GM18508 (cell line): ENCODE measurements around the gene ARID1B.

Experiments
- ATAC-seq: cut with Tn5 transposase; IDR thresholded peaks from one replicate; pipeline ENCODE4 v1.9.1; 2021; ENCODE audit warnings: moderate number of reproducible peaks; ENCODE audit not compliant: insufficient read depth, unreplicated experiment

The ARID1B gene

DNA sequence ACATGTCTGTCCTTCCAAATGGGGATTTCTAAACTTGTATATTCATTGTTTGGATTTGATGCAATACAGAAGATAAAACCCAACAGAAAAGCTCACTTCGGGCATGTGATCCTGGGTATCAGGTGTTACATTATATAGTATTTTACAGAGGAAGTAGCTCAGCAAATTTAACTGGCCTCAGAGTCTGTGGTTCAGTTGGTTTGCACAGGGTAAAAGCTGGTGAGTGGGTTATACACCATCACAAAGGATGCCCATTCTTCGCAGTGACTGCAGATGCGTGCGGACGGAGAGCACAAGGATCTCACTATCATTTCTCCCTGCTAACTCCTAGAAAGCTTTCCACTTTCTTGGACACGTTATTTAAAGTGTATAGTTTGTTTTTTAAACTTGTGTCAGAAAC is 309.5 kb downstream of the ARID1B start:
- ATAC-seq, result no peak

DNA sequence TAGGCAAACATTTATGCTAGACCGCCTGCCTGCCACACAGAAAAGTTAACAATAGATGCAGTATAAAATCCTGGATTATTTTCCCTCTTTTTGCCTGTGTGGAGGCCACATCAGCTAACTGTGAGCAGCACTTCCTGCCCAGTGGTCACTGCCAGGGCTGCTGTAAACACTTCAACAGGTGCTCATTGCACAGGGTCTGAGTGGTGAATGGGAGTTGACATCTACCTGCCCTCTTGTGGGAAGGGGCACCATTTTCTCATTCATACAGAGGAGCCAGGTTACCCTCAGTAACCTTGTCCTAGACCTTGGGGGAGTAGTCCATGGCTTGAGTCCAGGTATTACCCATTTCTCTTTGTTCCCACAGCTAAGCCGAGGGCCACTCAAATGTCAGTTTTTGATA is 310.8 kb downstream of the ARID1B start:
- ATAC-seq, result no peak

DNA sequence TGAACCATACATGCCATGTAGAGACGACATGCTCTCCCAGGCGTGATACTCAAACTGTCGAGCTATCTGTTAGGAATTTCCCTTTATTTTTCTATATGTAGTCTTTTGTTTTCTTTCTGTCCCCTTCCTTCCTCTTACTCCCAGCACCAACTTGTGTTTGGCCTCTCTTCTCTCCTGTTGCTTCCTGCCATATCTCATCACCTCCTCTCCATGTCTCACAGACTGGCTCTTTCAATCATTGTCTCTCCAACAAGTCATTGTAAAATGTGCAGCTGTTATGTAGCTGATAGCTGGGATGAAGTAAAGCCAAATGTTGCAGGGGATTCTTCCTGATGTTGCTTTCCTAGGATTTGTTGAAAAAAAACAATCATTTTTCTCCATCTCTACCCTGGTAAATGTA is 311.7 kb downstream of the ARID1B start:
- ATAC-seq, result no peak

DNA sequence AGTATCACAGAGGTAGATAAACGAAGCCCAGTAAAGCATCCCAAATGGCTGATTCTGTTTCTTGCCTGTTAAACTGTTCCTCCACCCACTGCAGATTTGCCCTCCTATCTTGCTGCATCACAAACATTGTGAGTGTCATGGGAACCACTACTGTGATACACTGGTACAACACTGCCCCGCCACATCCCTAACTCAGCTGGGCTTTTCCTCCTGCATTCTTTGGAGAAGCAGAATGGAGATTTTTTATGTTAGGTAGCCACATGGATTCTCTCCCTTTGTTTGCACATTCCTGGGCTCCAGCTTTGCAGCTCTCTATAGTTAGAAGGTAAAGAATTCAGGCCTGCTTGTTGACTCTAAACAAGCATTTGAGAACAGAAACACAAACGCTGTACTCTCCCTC is 312.1 kb downstream of the ARID1B start:
- no peak for ATAC-seq

DNA sequence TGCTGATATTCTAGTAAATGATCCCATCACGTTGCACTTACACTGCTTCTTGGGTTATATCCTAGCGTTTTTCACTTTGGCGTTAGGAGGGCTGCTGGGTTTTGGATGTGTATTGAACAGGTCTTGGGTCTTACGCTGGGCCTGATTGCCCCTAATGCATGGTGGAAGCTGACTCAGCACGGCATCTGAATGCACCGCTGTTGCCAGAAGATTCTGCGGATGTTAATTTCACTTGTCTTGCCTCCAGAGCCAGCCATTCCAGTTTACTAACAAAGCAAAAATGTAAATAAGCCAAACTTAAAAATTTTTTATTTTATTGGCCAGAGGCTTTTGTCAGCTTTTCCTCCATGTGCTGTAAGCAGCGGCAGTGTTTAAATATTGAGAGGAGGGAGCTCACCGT is 312.7 kb downstream of the ARID1B start:
- ATAC-seq, result no peak

DNA sequence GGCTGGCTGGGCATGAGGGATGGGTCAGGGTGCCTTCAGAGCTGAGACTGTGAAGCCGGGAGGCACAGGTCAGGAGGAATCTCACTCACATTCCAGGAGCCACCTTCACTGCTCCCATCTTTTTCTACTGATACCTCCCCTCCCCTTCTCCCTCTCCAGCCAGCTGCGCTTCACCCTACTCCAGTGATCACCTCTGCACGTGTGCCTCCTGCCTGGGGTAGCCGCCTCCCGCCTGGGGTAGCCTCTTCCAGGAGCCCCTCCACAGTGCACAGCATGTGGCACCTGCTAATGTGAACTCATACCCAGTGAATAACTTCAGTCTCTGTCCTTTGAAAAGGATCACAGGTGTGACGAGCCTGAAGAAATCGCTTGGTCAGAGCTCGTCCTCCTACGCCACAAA is 313.6 kb downstream of the ARID1B start:
- no peak for ATAC-seq

DNA sequence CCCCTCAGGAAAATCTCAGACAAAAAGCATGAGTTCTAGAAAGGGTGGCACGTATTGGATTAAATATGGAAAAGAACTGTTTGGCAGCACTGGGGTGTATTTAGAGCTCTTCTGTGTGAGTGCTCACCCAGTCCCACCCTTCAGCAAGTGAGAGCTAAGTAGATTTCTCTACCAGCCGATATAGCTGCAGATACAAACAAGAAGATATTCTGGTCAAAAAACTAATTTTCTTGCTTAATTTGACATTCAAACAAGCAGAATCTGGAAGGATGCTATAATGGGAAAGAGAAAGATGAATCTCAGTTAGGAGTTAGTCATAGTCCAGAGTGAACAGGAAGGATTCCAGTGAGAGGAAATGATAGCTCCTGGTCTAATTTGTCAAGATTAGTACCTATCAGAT is 314.1 kb downstream of the ARID1B start:
- ATAC-seq, result no peak

DNA sequence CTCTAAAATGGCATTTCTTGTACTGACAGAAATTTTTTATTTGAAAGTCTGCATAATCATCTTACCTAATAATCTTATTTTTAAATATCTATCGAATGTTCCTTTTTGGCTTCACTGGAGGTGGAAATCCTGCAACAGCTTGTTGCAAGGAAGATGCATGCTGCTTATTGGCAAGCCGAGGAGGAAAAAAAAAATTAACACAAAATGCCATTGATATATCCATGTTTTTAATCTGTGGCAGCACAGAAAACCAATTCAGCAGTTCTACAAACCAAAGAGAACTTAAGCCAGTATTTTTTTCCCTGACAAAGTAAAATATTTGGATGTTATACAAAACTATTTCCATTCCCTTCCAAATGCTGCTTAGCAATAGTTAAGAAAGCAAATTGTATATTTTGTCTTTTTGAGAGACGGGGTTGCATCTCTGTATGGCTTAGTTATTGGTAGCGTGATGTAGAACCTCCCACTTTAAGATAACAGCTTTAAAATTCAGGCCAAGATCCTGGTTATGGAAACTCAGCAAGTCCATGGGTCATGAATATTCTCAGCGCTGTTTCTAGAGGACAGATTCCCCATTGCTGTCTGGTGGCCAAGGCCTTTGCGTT is 314.8 kb downstream of the ARID1B start:
- no peak for ATAC-seq

DNA sequence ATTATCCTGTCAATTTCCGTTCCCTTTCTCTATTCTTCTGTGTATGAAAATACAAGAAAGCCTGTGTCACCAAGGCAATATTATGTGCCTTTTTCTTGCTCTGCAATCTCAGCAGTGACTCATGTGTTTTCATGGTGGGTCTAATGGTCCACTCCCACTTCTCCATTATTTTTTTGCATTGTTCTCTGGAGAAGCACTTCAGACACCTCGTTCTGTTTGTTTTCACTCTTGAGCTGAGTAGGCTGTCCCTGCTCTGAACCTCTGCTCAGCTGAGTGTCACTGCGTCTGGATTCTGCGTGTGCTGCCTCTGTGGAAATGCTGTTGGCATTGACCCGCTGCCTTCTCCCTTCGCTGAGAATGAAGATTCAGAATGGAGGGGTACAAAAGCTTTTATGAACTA is 315.6 kb downstream of the ARID1B start:
- ATAC-seq, result no peak

DNA sequence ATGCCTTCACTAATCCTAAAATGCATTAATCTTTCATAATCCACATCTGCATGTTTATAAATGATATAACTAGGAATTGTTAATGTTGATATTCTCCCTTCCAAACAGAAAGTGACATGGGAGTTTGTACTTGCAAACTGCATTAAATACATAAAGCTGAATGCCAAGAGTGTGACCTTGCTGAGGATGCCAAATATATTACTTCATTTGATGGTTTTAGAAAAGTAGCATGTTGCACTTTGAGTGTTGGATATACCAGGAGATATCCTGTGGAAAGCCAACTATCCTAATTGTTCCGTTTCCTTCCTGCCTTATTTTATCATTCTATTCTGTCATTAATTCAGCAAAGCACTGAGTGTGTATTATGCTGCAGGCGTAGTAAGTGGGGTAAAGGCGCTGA is 316.4 kb downstream of the ARID1B start:
- no peak for ATAC-seq

DNA sequence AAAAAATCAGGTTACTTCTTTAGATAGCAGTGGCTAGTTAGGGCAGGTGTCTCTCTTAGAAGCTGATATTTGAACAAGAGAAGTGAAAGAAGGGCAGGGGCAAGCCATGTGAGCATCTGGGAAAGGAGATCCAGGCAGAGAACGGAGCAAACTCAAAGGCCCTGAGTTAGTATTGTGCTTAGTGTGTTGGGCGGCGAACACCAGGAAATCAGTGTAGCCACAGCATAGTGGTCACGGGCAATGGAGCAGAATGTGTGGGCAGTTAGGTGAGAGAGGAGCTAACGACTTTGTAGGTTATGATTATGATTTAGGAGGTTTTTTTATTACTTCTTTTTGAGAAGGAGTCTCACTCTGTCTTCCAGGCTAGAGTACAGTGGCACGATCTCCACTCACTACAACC is 316.9 kb downstream of the ARID1B start:
- ATAC-seq, result no peak

DNA sequence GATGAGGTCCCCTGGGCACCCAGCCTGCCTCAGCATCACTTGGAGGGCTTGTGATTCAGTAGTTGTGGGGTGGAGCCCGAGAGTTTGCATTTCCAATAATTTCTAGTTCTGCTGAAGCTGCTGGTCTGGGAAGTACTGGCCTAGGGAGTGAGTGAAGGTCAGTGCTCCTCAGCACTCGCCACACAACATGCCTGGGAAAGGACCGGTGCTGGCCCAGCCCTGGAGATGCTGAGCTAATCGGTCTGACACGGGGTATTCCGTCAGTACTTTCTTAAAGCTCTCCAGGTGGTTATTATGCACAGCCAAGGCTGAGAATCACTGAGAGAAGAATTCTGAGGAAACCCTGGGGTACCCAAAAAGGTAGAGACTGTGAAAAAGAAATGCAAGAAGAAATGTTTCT is 317.9 kb downstream of the ARID1B start:
- no peak for ATAC-seq

DNA sequence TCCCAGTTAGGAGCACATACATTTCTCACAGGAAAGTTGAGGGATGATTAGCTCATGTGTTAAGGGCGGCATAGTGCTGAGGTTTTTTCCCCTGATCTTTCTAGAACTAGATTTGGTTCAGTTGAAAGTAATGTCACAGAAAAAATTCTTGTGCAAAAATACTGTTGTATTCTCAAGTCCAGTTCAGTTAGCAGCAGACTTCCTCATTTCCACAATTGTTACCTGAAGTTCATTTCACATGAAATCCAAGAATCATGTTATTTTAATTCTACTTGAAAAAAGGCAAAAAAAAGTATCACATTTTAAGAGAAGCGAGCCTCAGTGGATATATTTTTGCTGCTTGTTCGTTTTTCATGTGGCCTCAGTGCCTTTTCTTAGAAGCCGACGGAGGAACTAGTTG is 318.4 kb downstream of the ARID1B start:
- no peak for ATAC-seq

DNA sequence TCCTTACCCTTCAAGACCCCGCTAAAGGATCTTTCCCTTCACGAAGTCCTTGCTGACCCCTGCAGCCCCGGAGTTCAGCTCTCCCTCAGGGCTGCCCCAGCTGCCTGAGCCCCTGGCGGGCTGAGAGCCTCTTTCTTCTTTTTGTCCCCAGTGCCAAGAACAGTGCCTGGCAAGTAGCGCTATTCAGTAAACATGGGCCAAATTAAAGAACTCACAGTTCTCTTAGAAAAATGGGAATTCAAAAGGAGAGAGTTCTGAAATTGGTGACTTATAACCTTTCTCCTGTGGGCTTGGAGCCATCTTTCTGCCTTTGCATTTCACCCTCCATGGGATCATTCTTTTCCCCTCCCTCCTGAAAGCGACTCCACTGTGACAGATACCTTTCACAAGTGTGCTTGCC is 318.9 kb downstream of the ARID1B start:
- ATAC-seq, result no peak

DNA sequence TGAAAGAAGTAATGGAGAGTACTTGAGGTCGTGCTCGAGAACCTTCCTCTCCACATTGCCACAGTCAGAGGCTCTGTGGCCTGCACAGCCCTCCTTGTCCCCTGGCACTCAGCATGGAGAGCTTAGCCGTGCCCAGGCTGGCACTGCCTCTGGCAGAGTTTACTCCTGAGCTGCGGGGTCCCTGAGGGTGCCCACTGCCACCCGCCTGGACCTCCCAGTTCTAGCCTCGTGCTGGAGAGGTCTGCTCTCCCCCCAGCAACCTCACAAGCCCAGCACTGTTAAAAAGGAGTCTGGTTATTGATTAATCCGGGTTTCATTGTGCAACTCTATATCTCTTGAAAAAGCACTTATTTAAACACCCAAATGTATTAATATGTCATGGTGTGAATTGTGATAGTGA is 319.3 kb downstream of the ARID1B start:
- ATAC-seq, result no peak

DNA sequence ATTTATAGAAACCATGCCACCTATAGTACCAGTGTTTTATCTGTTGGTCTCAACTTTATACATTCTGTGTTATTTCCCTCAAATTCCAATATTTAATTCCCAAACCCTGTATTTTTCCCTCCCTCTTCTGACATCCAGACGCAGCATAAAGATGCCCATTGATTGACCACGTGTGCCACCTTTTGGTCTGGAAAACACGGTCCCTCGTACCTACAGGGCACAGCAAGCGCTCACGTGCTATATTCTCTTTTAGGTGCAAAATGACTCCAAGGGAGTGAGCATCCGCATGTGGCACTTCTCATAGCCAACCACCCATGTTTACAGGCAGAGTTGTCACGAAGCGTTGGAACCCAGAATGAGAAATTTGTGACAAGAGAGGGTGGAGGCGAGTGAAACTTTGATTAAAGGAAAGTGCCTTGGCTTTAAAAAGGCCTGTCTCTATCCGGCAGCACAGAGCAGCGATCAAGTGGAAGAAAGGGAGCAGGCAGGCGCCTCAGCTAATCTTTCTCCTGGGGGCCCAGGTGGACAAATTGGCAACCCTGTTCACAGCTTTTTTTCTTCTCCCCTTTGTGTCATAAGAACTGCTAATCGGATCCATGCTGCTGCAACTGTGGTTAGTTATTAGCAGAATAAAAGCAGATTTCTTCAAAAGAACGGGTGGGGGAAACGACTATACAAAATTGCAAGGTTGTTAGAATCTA is 320.2 kb downstream of the ARID1B start:
- ATAC-seq, result no peak

DNA sequence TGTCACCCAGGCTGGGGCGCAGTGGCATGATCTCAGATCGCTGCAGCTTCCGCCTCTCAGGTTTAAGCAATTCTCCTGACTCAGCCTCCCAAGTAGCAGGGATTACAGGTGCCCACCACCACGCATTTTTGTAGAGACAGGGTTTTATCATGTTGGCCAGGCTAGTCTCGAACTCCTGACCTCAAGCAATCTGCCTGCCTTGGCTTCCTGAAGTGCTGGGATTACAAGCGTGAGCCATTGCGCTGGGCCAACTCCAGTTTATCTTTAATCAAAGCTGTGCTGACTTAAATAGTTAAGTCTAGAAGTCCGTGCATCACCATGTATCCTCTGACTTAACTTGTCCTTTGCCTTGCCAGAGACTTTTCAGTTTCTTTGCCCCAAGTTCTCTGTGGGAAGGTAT is 321.8 kb downstream of the ARID1B start:
- ATAC-seq, result no peak

DNA sequence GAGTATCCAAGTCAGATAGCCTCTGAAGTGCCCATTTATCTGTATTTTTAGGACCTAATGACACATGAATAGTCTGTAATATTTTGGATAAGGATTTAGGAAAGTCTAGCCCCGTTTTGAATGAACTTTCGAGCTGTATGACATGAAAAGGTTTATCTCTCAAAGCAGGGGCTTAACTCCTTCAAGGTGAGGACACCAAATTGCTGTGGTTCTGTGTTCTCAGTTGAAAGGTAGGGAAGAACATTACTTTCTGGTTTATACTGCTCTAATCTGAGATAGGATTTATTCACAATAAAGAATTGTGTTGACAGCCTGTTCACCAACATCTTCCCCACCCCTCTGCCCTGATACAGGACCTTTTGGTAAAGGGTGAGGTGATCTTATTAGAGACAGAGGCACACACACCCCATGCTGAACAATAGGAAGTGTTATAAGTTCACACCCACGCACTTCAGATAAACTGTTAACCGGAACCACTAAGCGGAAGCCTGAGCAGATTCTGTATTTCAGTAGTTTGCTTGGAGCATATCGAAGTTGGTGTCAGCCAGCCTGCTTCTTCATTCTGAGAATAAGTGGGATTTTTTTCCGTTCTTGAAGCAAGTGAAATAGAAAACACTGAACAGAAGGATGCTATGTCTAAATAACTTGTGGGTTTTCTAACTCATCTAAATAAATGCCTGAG is 322.9 kb downstream of the ARID1B start:
- ATAC-seq, result peak; percentile 95

DNA sequence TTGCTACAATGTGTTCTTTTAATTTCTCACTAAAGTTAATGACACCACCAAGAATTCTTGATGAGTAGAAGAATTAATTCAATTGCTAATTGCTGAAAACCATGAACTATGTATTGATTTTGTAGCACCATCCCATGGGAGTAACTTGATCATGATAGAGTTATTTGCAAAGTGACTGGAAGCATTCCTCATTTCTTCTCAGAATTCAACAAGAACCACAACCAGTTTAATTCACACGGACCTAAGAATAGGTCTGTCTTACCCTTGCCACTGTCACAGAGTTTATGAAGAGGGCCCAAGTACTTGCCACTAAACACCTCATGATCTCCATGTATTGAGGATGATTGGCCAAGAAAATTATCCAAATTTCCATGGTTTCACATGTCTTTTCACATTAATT is 324.0 kb downstream of the ARID1B start:
- ATAC-seq, result no peak

DNA sequence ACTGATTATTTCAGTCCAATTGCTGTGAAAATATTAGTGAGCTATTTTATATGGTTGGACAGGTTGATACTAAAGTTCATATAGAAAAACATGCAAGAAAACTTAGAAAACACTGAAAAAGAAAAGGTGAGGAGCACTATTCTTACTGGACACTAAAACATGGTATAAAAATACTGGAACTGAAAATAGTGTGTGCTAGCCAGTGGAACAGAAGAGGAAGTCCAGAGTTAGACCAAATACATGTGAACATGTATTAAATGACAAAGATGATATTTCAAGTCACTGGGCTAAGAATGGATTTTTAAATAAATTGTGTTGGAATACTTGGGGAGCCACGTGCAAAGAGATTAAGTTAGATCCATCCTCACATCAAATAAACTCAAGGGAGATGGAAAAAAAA is 327.6 kb downstream of the ARID1B start:
- no peak for ATAC-seq

DNA sequence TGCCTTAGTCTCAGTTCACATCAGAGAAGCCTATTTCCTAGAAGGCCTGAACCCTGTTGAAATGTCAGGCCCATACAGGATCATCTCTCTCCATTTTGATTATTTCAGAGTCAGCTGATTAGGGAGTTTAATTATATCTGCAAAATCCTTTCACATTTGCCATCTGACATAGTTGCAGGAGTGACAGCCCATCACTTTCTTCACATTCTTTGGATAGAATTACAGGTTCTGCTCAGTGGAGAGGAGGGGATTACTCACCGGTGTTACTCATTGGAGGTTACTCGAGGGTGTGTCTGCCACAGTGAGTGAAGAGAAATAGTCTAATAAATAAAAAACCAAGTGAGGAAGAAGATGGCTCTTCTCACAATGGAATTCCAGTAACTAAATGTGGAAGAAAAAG is 329.3 kb downstream of the ARID1B start:
- ATAC-seq, result no peak

DNA sequence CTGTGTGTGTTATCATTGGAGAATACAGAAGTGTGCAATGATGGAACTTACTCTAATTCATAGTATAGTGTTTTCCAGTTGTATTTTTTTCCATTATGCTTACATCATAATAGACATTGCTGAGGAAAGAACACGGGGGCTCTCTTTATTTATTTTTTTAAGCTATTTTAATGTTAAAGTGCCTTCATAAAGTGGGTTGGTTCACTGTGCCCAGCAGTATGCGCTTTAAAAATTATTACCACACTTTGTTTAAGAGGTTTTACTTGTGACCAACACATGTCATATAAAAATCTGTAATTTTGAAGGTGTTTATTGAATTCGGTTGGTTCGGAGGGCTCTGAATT is 330.4 kb downstream of the ARID1B start:
- ATAC-seq, result no peak
